ENCODE measurements around the gene PLPPR3.
"Not testable (repeated sequence)": the region's sequence is repeated elsewhere in the genome, so short reads cannot be mapped to it uniquely, and the experiment has no call there.

The PLPPR3 gene

DNA sequence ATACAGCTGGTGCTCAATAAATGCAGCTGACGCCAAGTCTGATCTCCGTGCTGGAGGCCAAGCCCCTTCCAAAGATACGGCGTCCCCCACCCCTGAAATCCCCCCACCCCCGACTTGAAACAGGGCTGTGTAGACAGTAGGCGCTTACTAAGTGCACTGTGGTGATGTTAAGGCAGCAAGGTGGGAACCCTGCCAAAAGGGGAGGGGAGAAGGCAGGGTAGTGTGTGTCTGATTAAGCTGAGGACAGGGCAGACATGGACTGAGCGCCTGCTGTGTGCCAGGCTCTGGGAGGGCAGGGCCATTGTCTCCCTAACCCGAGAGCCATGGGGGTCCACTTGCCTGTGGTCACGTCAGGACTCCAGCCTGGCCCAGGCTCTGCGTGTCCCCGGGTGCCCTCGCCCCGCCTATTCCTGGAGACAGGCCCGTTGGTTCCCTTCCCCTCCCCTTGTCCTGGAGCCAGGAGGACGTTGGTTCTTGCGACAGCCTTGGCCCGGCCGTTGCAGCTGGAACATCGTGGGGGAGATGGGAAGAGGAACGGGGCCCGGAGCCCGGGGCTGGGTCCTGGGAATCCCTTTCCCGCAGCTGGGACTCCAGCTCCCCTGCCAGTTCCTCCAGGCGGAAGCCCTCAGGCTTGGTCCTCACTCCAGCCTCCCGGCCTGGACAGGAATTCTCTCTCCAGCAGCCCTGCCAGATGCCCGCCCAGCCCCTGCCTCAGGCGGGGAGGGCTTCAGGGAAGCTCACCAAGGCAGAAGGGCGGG is 28.6 kb upstream of the PLPPR3 start:
- WGBS, 2 donors (ENCODE audit: extremely low coverage in 2 of 2, insufficient read length in 2 of 2, insufficient replicate concordance in 1 of 2): no CpG with 5 or more reads among the region's 28 CpGs
- Histone ChIP-seq H3K4me2 (ENCODE audit: insufficient read depth, low read length, poor library complexity, severe bottlenecking) (no peak overlapping the region), H3K36me3 (replicated peaks in 1 of 2; ENCODE audit: control insufficient read depth in 2 of 2, insufficient read depth in 2 of 2, low read length in 2 of 2) (no peaks in the 10 kb centered on the region), H2AFZ (ENCODE audit: low read length) (peak overlapping the region; percentile 86), H4K91ac (ENCODE audit: low read depth, low read length, poor library complexity) (no peak overlapping the region), H3K14ac (ENCODE audit: low read length) (peak overlapping the region; percentile 71), H3K9me3 (replicated peaks in 1 of 2; ENCODE audit: control insufficient read depth in 2 of 2, insufficient read depth in 1 of 2, low read depth in 1 of 2, low read length in 2 of 2) (no peaks in the 10 kb centered on the region), H2BK5ac (ENCODE audit: low read length) (peak overlapping the region; percentile 13), H3K4me1 (ENCODE audit: control insufficient read depth in 2 of 2, insufficient read depth in 1 of 2, low read depth in 1 of 2, low read length in 2 of 2) (peaks cover 5 to 9% of the 10 kb centered on the region in 2 donors), H3K9ac (ENCODE audit: low read depth, low read length, poor library complexity) (peak overlapping the region; percentile 21), H3K27me3 (ENCODE audit: control insufficient read depth in 3 of 3, insufficient read depth in 3 of 3, low read depth in 1 of 3, low read length in 3 of 3) (peaks cover 0 to 28% (median 0%) of the 10 kb centered on the region in 3 experiments), H3K4me3 (ENCODE audit: low read length in 2 of 2) (no peak overlapping the region), H2AK5ac (ENCODE audit: low read depth, low read length) (peak overlapping the region; percentile 84), H3K27ac (replicated peaks; ENCODE audit: low read length) (no peak overlapping the region), H3K79me1 (ENCODE audit: low read depth, low read length) (peaks cover 2% of the 10 kb centered on the region), H3K18ac (ENCODE audit: low read length) (peak overlapping the region; percentile 74), H3K4ac (ENCODE audit: low read length) (peak overlapping the region; percentile 95), H3K23ac (ENCODE audit: low read depth, low read length, poor library complexity) (peak overlapping the region; percentile 55), H4K8ac (ENCODE audit: low read depth, low read length) (peak overlapping the region; percentile 43), H2BK120ac (ENCODE audit: low read depth, low read length) (no peak overlapping the region), H2BK12ac (ENCODE audit: low read length) (peak overlapping the region; percentile 73), H2BK15ac (ENCODE audit: low read length) (peak overlapping the region; percentile 94)
- no peak for DNase-seq (ENCODE audit: low spot score)

DNA sequence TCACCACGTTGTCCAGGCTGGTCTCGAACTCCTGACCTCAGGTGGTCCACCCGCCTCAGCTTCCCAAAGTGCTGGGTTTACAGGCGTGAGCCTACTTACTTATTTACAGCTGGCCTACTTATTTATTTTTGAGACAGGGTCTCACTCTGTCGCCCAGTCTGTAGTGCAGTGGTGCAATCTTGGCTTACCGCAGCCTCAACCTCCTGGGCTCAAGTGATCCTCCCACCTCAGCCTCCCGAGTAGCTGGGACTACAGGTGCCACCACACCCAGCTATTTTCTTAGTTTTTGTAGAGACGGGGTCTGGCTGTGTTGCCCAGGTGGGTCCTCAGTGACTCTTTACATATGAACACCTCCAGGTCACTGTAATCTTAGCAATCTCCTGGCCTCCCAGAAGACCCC is 27.4 kb upstream of the PLPPR3 start:
- H3K36me3 ChIP-seq (replicated peaks in 1 of 2; ENCODE audit: control insufficient read depth in 2 of 2, insufficient read depth in 2 of 2, low read length in 2 of 2); H3K4me1 ChIP-seq (ENCODE audit: control insufficient read depth in 2 of 2, insufficient read depth in 1 of 2, low read depth in 1 of 2, low read length in 2 of 2); H3K79me1 ChIP-seq (ENCODE audit: low read depth, low read length); H3K9ac ChIP-seq (ENCODE audit: low read depth, low read length, poor library complexity); H2AFZ ChIP-seq (ENCODE audit: low read length); H3K14ac ChIP-seq (ENCODE audit: low read length); H2AK5ac ChIP-seq (ENCODE audit: low read depth, low read length); H3K9me3 ChIP-seq (replicated peaks in 1 of 2; ENCODE audit: control insufficient read depth in 2 of 2, insufficient read depth in 1 of 2, low read depth in 1 of 2, low read length in 2 of 2); DNase-seq (ENCODE audit: low spot score); H2BK15ac ChIP-seq (ENCODE audit: low read length); H4K8ac ChIP-seq (ENCODE audit: low read depth, low read length); H3K27ac ChIP-seq (replicated peaks; ENCODE audit: low read length); H3K4ac ChIP-seq (ENCODE audit: low read length); H3K4me3 ChIP-seq (ENCODE audit: low read length in 2 of 2); H3K4me2 ChIP-seq (ENCODE audit: insufficient read depth, low read length, poor library complexity, severe bottlenecking); H2BK120ac ChIP-seq (ENCODE audit: low read depth, low read length); H4K91ac ChIP-seq (ENCODE audit: low read depth, low read length, poor library complexity); H2BK5ac ChIP-seq (ENCODE audit: low read length); H3K18ac ChIP-seq (ENCODE audit: low read length); H2BK12ac ChIP-seq (ENCODE audit: low read length); H3K23ac ChIP-seq (ENCODE audit: low read depth, low read length, poor library complexity): not testable (repeated sequence)
- H3K27me3 ChIP-seq (ENCODE audit: control insufficient read depth in 3 of 3, insufficient read depth in 3 of 3, low read depth in 1 of 3, low read length in 3 of 3): peaks cover 0 to 35% (median 3%) of the 10 kb centered on the region in 3 experiments
- no CpG with 5 or more reads among the region's 8 CpGs for WGBS, 2 donors (ENCODE audit: extremely low coverage in 2 of 2, insufficient read length in 2 of 2, insufficient replicate concordance in 1 of 2)

DNA sequence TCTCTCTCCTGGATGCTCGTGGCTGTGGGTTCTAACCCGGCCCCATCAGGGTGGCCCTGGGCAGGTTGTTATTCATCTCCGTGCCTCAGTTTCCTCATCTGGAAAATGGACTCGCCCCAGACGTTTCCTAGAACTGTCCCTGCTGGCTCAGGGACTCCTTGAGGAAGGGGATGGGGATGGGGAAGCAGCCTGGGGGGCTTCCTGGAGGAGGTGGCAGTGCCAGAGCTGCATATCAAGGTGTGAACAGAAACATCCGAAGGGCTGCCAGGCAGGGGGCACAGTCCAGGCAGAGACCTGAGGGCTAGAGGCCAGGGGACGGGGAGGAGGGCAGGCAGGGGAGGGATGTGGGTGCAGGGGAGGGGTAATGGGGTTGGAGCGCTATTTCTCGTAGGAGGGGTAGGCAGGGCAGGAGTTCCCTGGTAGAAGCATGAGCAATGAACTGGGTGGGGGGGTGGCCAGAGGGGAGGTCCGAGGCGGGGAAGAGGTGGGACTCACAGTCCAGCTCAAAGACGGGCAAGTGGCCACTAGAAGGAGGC is 26.7 kb upstream of the PLPPR3 start:
- H3K18ac ChIP-seq (ENCODE audit: low read length): peak overlapping the region; percentile 57
- H3K4me2 ChIP-seq (ENCODE audit: insufficient read depth, low read length, poor library complexity, severe bottlenecking): no peak overlapping the region
- H3K14ac ChIP-seq (ENCODE audit: low read length): peak overlapping the region; percentile 38
- no peak overlapping the region for H2BK120ac ChIP-seq (ENCODE audit: low read depth, low read length)
- H2BK5ac ChIP-seq (ENCODE audit: low read length): no peak overlapping the region
- H4K8ac ChIP-seq (ENCODE audit: low read depth, low read length): no peak overlapping the region
- H3K9ac ChIP-seq (ENCODE audit: low read depth, low read length, poor library complexity): peak overlapping the region; percentile 21
- H2BK12ac ChIP-seq (ENCODE audit: low read length): no peak overlapping the region
- H3K23ac ChIP-seq (ENCODE audit: low read depth, low read length, poor library complexity): no peak overlapping the region
- H3K36me3 ChIP-seq (replicated peaks in 1 of 2; ENCODE audit: control insufficient read depth in 2 of 2, insufficient read depth in 2 of 2, low read length in 2 of 2): no peaks in the 10 kb centered on the region
- H3K9me3 ChIP-seq (replicated peaks in 1 of 2; ENCODE audit: control insufficient read depth in 2 of 2, insufficient read depth in 1 of 2, low read depth in 1 of 2, low read length in 2 of 2): no peaks in the 10 kb centered on the region
- WGBS, 2 donors (ENCODE audit: extremely low coverage in 2 of 2, insufficient read length in 2 of 2, insufficient replicate concordance in 1 of 2): no CpG with 5 or more reads among the region's 12 CpGs
- H4K91ac ChIP-seq (ENCODE audit: low read depth, low read length, poor library complexity): no peak overlapping the region
- no peak overlapping the region for H2BK15ac ChIP-seq (ENCODE audit: low read length)
- no peak overlapping the region for H3K4me3 ChIP-seq (ENCODE audit: low read length in 2 of 2)
- no peak overlapping the region for H3K4ac ChIP-seq (ENCODE audit: low read length)
- H3K27ac ChIP-seq (replicated peaks; ENCODE audit: low read length): no peak overlapping the region
- H2AK5ac ChIP-seq (ENCODE audit: low read depth, low read length): peak overlapping the region; percentile 12
- H3K79me1 ChIP-seq (ENCODE audit: low read depth, low read length): peaks cover 2% of the 10 kb centered on the region
- peaks cover 9 to 11% of the 10 kb centered on the region in 2 donors for H3K4me1 ChIP-seq (ENCODE audit: control insufficient read depth in 2 of 2, insufficient read depth in 1 of 2, low read depth in 1 of 2, low read length in 2 of 2)
- H2AFZ ChIP-seq (ENCODE audit: low read length): no peak overlapping the region
- DNase-seq (ENCODE audit: low spot score): no peak
- peaks cover 0 to 40% (median 8%) of the 10 kb centered on the region in 3 experiments for H3K27me3 ChIP-seq (ENCODE audit: control insufficient read depth in 3 of 3, insufficient read depth in 3 of 3, low read depth in 1 of 3, low read length in 3 of 3)

DNA sequence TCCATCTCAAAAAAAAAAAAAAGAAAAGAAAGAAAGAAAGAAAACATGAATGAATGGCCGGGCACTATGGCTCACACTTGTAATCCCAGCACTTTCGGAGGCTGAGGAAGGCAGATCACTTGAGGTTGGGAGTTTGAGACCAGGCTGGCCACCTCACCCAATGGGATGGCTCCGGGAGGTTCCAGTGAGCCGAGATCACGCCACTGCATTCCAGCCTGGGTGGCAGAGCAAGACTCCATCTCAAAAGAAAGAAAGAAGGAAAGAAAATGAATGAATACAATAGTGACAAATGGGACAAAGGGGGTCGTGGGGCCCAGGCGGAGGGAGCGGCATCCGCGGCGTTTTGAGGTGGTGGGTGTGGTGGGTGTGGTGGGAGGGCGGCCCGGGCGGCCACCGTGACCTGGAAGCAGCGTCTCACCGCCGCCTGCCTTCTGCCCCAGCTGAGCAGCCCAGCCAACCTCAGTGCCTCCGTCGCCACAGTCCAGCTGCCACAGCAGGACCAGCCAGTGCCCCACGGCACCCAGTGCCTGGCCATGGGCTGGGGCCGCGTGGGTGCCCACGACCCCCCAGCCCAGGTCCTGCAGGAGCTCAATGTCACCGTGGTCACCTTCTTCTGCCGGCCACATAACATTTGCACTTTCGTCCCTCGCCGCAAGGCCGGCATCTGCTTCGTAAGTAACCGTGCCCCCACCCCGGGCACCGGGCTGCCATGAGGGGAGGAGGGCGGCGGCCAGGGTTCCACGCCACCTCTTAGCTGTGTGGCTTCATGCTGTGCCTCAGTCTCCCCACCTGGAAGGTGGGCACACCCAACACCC is 24.2 kb upstream of the PLPPR3 start:
- Histone ChIP-seq H3K27ac (replicated peaks; ENCODE audit: low read length) (no peak overlapping the region), H3K4me2 (ENCODE audit: insufficient read depth, low read length, poor library complexity, severe bottlenecking) (no peak overlapping the region), H3K18ac (ENCODE audit: low read length) (peak overlapping the region; percentile 91), H4K91ac (ENCODE audit: low read depth, low read length, poor library complexity) (no peak overlapping the region), H2BK12ac (ENCODE audit: low read length) (peak overlapping the region; percentile 97), H3K23ac (ENCODE audit: low read depth, low read length, poor library complexity) (no peak overlapping the region), H3K27me3 (ENCODE audit: control insufficient read depth in 3 of 3, insufficient read depth in 3 of 3, low read depth in 1 of 3, low read length in 3 of 3) (peaks cover 0 to 51% (median 13%) of the 10 kb centered on the region in 3 experiments), H2BK15ac (ENCODE audit: low read length) (peak overlapping the region; percentile 93), H3K4me3 (ENCODE audit: low read length in 2 of 2) (no peak overlapping the region), H3K36me3 (replicated peaks in 1 of 2; ENCODE audit: control insufficient read depth in 2 of 2, insufficient read depth in 2 of 2, low read length in 2 of 2) (no peaks in the 10 kb centered on the region), H2AK5ac (ENCODE audit: low read depth, low read length) (peak overlapping the region; percentile 99), H3K9me3 (replicated peaks in 1 of 2; ENCODE audit: control insufficient read depth in 2 of 2, insufficient read depth in 1 of 2, low read depth in 1 of 2, low read length in 2 of 2) (no peaks in the 10 kb centered on the region), H3K9ac (ENCODE audit: low read depth, low read length, poor library complexity) (peak overlapping the region; percentile 50), H2BK5ac (ENCODE audit: low read length) (no peak overlapping the region), H2AFZ (ENCODE audit: low read length) (no peak overlapping the region), H3K4me1 (ENCODE audit: control insufficient read depth in 2 of 2, insufficient read depth in 1 of 2, low read depth in 1 of 2, low read length in 2 of 2) (peaks cover 12 to 13% of the 10 kb centered on the region in 2 donors), H2BK120ac (ENCODE audit: low read depth, low read length) (no peak overlapping the region), H4K8ac (ENCODE audit: low read depth, low read length) (no peak overlapping the region), H3K4ac (ENCODE audit: low read length) (no peak overlapping the region), H3K79me1 (ENCODE audit: low read depth, low read length) (peaks cover 2% of the 10 kb centered on the region), H3K14ac (ENCODE audit: low read length) (no peak overlapping the region)
- no peak for DNase-seq (ENCODE audit: low spot score)
- no CpG with 5 or more reads among the region's 37 CpGs for WGBS, 2 donors (ENCODE audit: extremely low coverage in 2 of 2, insufficient read length in 2 of 2, insufficient replicate concordance in 1 of 2)

All from neuronal stem cell (in vitro differentiated cells).